ENCODE measurements around the gene PEA15. TPM values are rescaled to one million over a fixed set of nuclear protein-coding genes. Genes with fewer than 3 reads are reported as not detected.

Gene PEA15
- total RNA-seq, 1 donor from 2014 or later: 486 TPM

GRCh38 chr1:160178731-160179130 lies 26.5 kb upstream of the PEA15 start:
- DNase-seq (ENCODE audit: low spot score): no peak

- no peak for DNase-seq (ENCODE audit: low spot score)
Measured at GRCh38 chr1:160179336-160179735, 25.8 kb upstream of the PEA15 start.

GRCh38 chr1:160186246-160186645 lies 18.9 kb upstream of the PEA15 start:
- DNase-seq (ENCODE audit: low spot score): no peak

- DNase-seq (ENCODE audit: low spot score): no peak
Measured at GRCh38 chr1:160186729-160187128, 18.5 kb upstream of the PEA15 start.

- DNase-seq (ENCODE audit: low spot score): no peak
Measured at GRCh38 chr1:160187407-160187806, 17.8 kb upstream of the PEA15 start.

- no peak for DNase-seq (ENCODE audit: low spot score)
Measured at GRCh38 chr1:160188341-160188740, 16.8 kb upstream of the PEA15 start.

GRCh38 chr1:160189649-160190625 lies 15.2 kb upstream of the PEA15 start, which contains the start of gene CASQ1:
TSS of gene CASQ1 (plus strand) at chr1:160190575. CDS start at chr1:160190752, 177 bp downstream.
- DNase-seq (ENCODE audit: low spot score): no peak

GRCh38 chr1:160191756-160192155 lies 13.4 kb upstream of the PEA15 start:
- DNase-seq (ENCODE audit: low spot score): no peak

- no peak for DNase-seq (ENCODE audit: low spot score)
Measured at GRCh38 chr1:160192234-160192633, 12.9 kb upstream of the PEA15 start.

- DNase-seq (ENCODE audit: low spot score): peak; percentile 94
Measured at GRCh38 chr1:160193091-160193819, 11.9 kb upstream of the PEA15 start.

- DNase-seq (ENCODE audit: low spot score): no peak
Measured at GRCh38 chr1:160193832-160194736, 11.1 kb upstream of the PEA15 start.

GRCh38 chr1:160194737-160195059 lies 10.5 kb upstream of the PEA15 start:
- no peak for DNase-seq (ENCODE audit: low spot score)

- DNase-seq (ENCODE audit: low spot score): no peak
Measured at GRCh38 chr1:160196143-160196542, 9.0 kb upstream of the PEA15 start.

GRCh38 chr1:160197231-160197630 lies 8.0 kb upstream of the PEA15 start:
- no peak for DNase-seq (ENCODE audit: low spot score)

GRCh38 chr1:160200786-160201185 lies 4.4 kb upstream of the PEA15 start:
- no peak for DNase-seq (ENCODE audit: low spot score)

- DNase-seq (ENCODE audit: low spot score): no peak
Measured at GRCh38 chr1:160204526-160205241, 500 bp upstream of the PEA15 start.

- no peak for DNase-seq (ENCODE audit: low spot score)
Measured at GRCh38 chr1:160206036-160206389, 829 bp downstream of the PEA15 start.

- no peak for DNase-seq (ENCODE audit: low spot score)
Measured at GRCh38 chr1:160206421-160207117, 1.4 kb downstream of the PEA15 start.

GRCh38 chr1:160207118-160207650 lies 2.0 kb downstream of the PEA15 start:
- DNase-seq (ENCODE audit: low spot score): no peak

Data from mesenteric fat pad (tissue), 1 donor.